Cardiac muscle cell (in vitro differentiated cells and primary cell): ENCODE measurements around the gene PLIN3. TPM values are rescaled to one million over a fixed set of nuclear protein-coding genes. Genes with fewer than 3 reads are reported as not detected.

Experiments used
- DNase-seq, 2 donors: peaks; one replicate each; pipeline versions ENCODE4 v3.0.0 to v3.0.0-alpha.2; 2010 to 2017; ENCODE audit warnings: low read depth in 1 of 2, low spot score in 1 of 2
- H3K27ac ChIP-seq: fragments of 200-600 bp; sonication (generic); 2 replicates; pipeline ENCODE4 v1.5.1; 2016
- H3K27me3 ChIP-seq: fragments of 200-600 bp; sonication (generic); 2 replicates; pipeline ENCODE4 v1.6.0; 2016; ENCODE audit warnings: control low read depth
- H3K36me3 ChIP-seq: fragments of 200-600 bp; sonication (generic); 2 replicates; pipeline ENCODE4 v1.5.1; 2016; ENCODE audit warnings: control low read depth
- H3K4me1 ChIP-seq: fragments of 200-600 bp; sonication (generic); 2 replicates; pipeline ENCODE4 v1.8.1; 2017; ENCODE audit warnings: low read depth, mild to moderate bottlenecking, mixed run types
- H3K4me3 ChIP-seq: fragments of 200-600 bp; sonication (generic); 2 replicates; pipeline ENCODE4 v1.5.1; 2016; ENCODE audit warnings: mild to moderate bottlenecking
- H3K9me3 ChIP-seq: fragments of 200-600 bp; sonication (generic); 2 replicates; pipeline ENCODE4 v1.5.1; 2017; ENCODE audit warnings: low read depth, mild to moderate bottlenecking, control low read depth
- polyA plus RNA-seq: library from polyadenylated mRNA; unstranded; fragments of >200 nt; fragmentation: Nextera tagmentation; extraction: Ambion mirVana; gene quantifications from 2 replicates; pipeline ENCODE4 v1.2.1, GENCODE V29; 2016
- total RNA-seq: library from RNA; depleted of rRNA; stranded (reverse); fragments of >200 nt; gene quantifications from 2 replicates; pipeline ENCODE4 v1.2.3, GENCODE V29; 2016
- TF ChIP-seq, protein P1 (sequence below): IDR thresholded peaks from 2 replicates; pipeline ENCODE4 v1.5.1; 2012; ENCODE audit warnings: low read depth, mild to moderate bottlenecking, low read length

Gene PLIN3
- total and polyA plus RNA-seq, 2 experiments from 2014 or later, result 108 to 114 TPM

DNA sequence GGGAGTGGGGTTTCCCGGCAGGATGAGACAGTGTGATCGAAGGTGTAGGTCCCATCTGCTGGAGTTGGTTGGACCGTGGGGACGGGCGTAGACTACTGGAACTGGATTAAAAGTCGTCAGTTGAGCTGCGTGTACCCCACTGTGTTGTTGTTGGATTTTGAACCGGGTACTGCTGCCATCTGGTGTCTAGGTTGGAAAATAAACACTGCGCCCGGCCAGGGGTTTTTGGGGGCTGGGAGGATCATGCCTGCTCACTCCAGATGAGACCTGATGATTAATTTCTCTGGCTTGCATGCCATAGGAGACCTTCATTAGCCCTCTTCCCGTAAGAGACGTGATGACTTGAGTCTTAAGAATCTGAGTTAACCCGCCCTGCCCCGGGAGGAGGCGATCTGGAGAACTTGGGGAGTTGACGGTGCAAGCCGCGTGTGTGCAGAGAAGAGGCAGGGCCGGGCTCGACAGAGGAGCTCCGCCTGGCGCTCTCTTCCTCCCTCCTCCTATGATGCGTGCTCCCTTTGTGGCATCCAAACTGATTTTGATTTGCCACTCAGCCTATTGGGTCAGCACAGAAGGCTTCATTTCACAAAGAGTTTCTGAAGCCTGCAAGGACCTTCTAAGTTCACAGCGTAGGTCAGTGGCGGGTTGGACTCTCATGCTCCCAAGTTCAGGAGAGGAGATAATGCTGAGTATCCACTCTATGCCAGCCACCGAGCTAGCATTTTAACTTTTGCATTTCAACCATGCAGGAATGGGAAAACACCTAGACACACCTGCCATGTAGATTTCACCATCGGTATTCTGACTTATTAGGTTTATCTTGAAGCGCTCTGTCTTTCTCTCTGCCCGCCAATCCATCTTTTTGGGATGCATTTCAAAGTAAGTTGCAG, 44.6 kb upstream of the PLIN3 start:
- peaks cover 3% of the 10 kb centered on the region for H3K4me1 ChIP-seq

DNA sequence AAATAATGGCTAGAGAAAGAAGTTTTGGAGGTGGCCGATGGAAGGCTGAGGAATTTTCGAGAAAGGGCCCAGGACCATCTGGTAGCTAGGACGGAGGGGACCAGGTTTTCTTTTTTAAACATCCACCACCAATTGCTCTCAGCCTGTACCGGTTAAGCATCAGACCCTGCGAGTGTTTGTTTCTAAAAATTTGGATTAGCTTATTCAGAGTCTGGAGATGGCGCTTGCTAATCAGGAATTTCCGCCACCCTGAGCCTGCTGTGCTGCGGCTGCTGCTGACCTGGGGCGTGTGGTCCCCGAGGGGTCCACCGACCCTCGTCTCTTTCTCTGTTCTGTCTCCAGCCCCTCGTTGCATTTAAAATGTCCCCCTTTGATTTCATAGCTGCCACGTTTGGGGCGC, 43.8 kb upstream of the PLIN3 start:
- Histone ChIP-seq H3K27me3 (no peaks in the 10 kb centered on the region), H3K36me3 (no peaks in the 10 kb centered on the region), H3K4me3 (no peak overlapping the region), H3K4me1 (peaks cover 3% of the 10 kb centered on the region), H3K27ac (no peak overlapping the region), H3K9me3 (no peaks in the 10 kb centered on the region)
- TF ChIP-seq, protein P1, sequence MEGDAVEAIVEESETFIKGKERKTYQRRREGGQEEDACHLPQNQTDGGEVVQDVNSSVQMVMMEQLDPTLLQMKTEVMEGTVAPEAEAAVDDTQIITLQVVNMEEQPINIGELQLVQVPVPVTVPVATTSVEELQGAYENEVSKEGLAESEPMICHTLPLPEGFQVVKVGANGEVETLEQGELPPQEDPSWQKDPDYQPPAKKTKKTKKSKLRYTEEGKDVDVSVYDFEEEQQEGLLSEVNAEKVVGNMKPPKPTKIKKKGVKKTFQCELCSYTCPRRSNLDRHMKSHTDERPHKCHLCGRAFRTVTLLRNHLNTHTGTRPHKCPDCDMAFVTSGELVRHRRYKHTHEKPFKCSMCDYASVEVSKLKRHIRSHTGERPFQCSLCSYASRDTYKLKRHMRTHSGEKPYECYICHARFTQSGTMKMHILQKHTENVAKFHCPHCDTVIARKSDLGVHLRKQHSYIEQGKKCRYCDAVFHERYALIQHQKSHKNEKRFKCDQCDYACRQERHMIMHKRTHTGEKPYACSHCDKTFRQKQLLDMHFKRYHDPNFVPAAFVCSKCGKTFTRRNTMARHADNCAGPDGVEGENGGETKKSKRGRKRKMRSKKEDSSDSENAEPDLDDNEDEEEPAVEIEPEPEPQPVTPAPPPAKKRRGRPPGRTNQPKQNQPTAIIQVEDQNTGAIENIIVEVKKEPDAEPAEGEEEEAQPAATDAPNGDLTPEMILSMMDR, result no peak
- peak in 1 of 2 donors; percentile 21 for DNase-seq

More for the DNA sequence above, 44.6 kb upstream of the PLIN3 start:
- DNase-seq, result peak; percentile 57 to 99
- H3K4me3 ChIP-seq, result no peak overlapping the region
- no peaks in the 10 kb centered on the region for H3K9me3 ChIP-seq
- TF ChIP-seq, protein P1, result peak; percentile 71
- H3K36me3 ChIP-seq, result no peaks in the 10 kb centered on the region
- no peak overlapping the region for H3K27ac ChIP-seq
- H3K27me3 ChIP-seq, result no peaks in the 10 kb centered on the region

DNA sequence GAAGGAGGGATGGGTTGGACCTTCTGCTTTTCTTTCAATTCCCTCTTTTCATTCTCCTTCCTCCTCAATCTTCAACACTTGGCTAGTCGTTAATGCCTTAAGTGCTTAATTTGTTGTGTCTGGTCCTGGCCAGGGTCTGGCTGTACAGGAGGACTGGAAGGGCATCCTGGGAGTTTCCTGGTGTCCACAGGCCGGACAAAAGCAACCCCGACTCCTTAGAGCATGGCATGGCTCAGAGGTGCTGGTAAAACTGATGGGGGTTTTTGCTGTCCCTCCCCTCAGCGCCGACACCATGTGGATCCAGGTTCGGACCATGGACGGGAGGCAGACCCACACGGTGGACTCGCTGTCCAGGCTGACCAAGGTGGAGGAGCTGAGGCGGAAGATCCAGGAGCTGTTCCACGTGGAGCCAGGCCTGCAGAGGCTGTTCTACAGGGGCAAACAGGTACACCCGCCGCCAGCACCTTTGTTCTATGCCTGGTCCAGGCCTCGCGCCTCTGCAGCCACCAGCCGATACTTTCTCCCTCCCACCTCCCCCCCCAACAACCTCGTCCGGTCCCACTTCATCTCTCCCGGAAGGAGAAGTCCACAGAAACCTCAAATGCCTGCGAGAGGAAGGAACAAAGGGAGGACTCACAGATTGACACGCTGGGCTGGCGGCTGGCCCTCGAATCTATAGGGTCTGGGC, 43.3 kb upstream of the PLIN3 start:
- Histone ChIP-seq H3K4me3 (peak overlapping the region; percentile 52), H3K27me3 (no peaks in the 10 kb centered on the region), H3K36me3 (no peaks in the 10 kb centered on the region), H3K4me1 (peaks cover 3% of the 10 kb centered on the region), H3K9me3 (no peaks in the 10 kb centered on the region), H3K27ac (no peak overlapping the region)
- DNase-seq, result peak in 1 of 2 donors; percentile 75
- TF ChIP-seq, protein P1, result no peak

DNA sequence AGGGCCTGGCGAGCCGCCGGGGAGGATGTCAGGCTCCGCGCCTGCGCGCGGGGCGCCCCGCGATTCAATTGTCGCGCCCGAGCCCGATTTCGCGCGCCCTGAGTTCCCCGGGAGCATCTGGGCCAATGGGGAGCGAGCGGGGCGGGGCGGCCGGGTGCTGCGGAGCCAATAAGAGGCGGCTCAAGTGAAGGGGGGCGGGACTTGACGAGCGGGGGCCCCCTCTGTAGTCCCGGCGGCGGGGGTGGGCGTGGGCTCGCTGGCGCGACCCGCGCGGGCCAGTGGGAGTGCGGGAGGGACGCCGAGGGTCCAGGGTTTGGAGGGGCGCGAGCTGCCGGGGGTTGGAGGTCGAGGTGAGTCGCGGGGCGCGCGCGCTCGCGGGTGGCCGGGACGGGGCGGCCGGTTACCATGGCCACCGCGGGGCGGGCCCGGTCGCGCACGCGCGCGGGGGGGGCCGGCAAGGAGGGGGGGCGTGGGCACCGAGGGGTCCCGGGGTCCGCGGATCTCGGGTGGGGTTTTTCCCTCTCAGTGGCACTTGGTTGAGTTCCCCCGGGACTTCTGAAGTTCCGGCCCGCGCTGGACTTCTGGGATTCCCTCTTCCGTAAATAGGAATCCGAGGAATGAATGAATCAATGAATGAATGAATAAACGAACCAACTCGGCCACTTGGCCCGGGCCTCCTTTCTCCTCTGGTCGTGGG, 42.6 kb upstream of the PLIN3 start:
- no peaks in the 10 kb centered on the region for H3K36me3 ChIP-seq
- peak overlapping the region; percentile 52 for H3K4me3 ChIP-seq
- DNase-seq, result peak; percentile 91 to 96
- peaks cover 3% of the 10 kb centered on the region for H3K4me1 ChIP-seq
- TF ChIP-seq, protein P1, result no peak
- no peak overlapping the region for H3K27ac ChIP-seq
- no peaks in the 10 kb centered on the region for H3K9me3 ChIP-seq
- no peaks in the 10 kb centered on the region for H3K27me3 ChIP-seq

DNA sequence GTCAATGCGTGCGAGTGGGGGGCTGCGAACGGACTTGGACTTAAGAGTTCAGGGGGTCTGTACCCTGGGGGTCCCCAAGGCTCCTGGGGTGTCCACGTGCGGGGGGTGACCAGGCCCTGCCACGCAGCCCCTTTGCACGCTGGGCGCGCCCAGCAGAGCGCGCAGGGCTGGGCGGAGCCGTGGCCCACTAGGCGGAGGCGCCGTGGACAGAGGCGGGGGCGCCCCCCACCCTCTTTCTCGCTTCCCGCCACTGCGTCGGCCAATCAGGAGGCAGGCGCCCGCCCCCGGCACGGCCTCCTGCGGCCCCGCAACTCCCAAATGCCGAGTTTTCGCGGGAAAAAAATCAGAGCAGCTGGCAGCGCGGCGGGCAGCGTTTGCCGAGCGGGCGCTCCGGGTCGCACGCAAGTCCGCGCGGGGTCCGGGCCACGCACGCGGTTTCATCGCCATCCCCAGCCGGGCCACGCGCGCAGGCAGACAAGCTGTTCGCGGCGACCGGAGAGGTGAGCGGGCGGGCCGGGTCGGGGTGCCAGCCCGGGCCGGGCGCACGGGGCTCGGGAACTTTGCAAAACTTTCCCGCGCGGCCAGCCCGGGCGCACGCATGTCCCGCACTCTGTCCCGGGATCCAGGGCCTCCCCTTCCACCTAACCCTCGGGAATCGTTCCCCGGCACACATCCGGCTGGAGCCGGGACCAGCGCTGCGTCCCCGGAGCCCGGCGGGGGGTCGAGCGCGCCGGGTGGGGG, 41.9 kb upstream of the PLIN3 start, which contains the start of gene UHRF1:
UHRF1 (plus strand) TSS at position 346 of the 741 bp plus-strand sequence. CDS start 1,385 bp downstream, outside the sequence.
- peak in 1 of 2 donors; percentile 18 for DNase-seq
- Histone ChIP-seq H3K27me3 (no peaks in the 10 kb centered on the region), H3K36me3 (no peaks in the 10 kb centered on the region), H3K4me1 (peaks cover 3% of the 10 kb centered on the region), H3K4me3 (peak within 1 kb of the TSS; percentile 52), H3K27ac (no peak within 1 kb of the TSS), H3K9me3 (no peaks in the 10 kb centered on the region)
- TF ChIP-seq, protein P1, result no peak
